Epithelial cell of proximal tubule (primary cell): ENCODE measurements around the gene RARB. TPM values are rescaled to one million over a fixed set of nuclear protein-coding genes. Genes with fewer than 3 reads are reported as not detected.

Experiments
- DNase-seq: peaks from one replicate; pipeline ENCODE4 v3.0.0-alpha.2; 2011; ENCODE audit warnings: low read depth
- H3K4me3 ChIP-seq: 2 replicates; pipeline ENCODE4 v1.5.1; 2011; ENCODE audit warnings: low read depth, mild to moderate bottlenecking, low read length
- total RNA-seq: library from RNA; depleted of rRNA; stranded (reverse); fragments of >200 nt; gene quantifications from 2 replicates; pipeline ENCODE4 v1.2.3, GENCODE V29; 2015
- TF ChIP-seq, protein P1 (sequence below): conservative IDR thresholded peaks from 2 replicates; pipeline ENCODE4 v1.5.1; 2012; ENCODE audit warnings: low read depth, mild to moderate bottlenecking, low read length

The RARB gene
- total RNA-seq, 1 donor from 2014 or later, result 4.6 TPM

DNA sequence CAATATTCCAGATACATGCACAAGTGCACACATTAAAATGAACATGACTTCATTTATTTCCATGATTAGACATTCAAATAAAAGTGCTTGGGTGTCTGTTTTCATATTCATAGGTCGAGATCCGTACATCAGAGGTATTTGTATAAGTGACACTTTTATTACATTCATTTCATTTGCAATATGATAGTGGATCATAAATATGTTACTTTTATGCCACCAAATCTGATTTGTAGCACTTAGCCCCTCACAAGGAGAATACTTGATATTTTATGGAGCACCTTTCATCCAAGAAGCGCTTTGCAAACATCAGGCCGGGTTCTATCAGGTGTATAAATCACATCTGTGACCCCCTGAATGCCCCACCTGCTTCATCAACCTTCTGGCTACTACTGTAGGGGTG lies 136.0 kb downstream of the RARB start:
- DNase-seq, result no peak
- TF ChIP-seq, protein P1, sequence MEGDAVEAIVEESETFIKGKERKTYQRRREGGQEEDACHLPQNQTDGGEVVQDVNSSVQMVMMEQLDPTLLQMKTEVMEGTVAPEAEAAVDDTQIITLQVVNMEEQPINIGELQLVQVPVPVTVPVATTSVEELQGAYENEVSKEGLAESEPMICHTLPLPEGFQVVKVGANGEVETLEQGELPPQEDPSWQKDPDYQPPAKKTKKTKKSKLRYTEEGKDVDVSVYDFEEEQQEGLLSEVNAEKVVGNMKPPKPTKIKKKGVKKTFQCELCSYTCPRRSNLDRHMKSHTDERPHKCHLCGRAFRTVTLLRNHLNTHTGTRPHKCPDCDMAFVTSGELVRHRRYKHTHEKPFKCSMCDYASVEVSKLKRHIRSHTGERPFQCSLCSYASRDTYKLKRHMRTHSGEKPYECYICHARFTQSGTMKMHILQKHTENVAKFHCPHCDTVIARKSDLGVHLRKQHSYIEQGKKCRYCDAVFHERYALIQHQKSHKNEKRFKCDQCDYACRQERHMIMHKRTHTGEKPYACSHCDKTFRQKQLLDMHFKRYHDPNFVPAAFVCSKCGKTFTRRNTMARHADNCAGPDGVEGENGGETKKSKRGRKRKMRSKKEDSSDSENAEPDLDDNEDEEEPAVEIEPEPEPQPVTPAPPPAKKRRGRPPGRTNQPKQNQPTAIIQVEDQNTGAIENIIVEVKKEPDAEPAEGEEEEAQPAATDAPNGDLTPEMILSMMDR, result no peak
- no peak overlapping the region for H3K4me3 ChIP-seq

DNA sequence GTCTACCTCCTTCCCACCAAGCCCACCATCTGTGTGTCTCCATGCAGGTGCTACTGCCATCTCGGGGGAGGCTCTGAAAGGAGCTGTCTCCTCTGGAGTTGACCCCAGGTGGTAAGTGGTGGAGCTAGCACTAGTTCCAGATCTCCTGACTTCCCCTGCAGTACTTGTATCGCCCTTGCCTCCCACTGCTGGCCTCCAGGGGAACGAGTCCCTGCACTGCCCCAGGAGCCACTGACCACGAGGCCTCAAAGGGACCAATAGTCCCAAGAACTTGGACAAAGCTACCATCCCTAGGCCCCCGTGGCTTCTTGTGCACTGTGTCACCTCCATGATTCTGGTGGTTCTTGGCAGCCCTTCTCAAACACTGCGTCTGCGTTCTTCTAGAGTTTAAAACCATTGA lies 137.7 kb downstream of the RARB start:
- H3K4me3 ChIP-seq, result no peak overlapping the region
- TF ChIP-seq, protein P1, result no peak
- no peak for DNase-seq

DNA sequence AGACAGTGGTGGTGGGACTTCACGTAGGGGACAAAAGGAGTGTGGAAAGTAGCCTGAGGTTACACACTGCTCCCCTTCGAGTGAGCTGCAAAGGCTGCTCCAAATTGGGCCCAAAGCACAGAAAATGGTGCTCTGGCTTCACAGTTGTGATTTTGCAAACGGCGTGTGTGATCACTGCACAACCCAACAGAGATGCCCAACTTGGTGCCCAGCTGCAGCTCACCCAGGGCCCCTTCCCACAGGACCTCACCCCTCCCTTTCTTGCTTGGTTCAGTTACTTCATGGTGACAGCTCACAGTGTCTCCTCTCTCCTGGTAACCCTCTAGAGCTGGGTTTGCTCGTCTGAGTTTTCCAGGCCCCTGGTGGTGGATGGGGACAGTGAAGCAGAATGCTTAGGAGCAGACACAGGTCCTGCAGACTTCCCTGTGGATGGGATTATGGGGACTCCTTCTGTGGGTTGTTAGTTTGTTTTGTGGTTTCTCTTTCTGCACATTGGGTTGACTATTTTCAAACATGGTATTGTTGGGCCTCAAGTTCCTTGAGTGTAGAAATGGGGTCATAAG lies 138.4 kb downstream of the RARB start:
- no peak for DNase-seq
- TF ChIP-seq, protein P1, result no peak
- no peak overlapping the region for H3K4me3 ChIP-seq

DNA sequence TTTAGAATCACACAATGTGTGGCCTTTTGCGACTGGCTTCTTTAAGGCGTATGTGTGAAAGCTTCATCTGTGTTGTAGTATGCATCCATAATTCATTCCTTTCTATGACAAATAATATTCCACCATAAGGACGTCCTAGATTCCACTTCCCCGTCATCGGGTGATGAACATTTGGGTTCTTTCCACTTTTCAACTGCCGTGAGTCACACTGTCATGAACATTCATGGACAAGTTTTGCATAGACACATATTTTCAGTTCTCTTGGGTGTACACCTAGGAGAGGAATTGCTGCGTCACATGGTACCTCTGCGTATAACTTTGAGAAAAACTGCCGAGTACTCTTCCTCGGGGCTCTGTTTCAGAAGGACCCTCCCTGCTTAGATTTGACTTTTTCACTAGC lies 139.3 kb downstream of the RARB start:
- TF ChIP-seq, protein P1, result no peak
- no peak for DNase-seq

DNA sequence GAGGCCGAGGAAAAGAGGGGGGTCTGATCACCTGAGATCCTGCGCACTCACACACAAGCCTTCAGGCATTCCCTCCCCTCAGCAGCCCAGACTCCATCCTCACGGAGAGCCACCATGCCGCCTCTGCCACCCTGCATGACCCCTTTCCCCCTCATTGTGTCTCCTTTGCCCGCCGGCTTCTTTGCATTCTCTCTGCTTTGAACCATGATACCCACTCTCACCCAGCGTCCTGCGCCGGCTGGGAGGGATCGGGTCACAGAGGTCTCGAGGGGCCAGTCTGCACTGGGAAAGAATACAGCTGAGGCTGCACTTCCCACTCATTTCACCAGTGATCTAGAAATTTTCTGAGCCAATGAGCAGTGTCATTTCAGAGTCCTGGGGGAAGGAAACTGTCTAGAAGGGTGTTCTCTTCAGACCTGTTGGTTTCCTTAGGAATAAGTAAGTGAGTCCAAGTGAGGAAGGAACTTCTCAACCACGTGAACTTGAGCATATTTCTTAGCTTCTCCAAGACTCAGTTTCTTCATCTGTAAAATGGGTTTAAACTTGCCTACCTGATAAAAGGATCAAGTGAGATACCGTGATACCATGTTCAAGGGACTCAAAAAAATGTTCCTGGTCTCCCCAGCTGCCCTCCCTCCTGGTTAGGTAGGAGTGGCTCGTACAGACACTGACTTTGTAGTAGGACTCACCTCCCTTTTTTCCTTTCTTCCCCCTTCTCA lies 139.9 kb downstream of the RARB start:
- TF ChIP-seq, protein P1, result no peak
- DNase-seq, result no peak
- no peak overlapping the region for H3K4me3 ChIP-seq

More for the DNA sequence above, 139.3 kb downstream of the RARB start:
- no peak overlapping the region for H3K4me3 ChIP-seq

DNA sequence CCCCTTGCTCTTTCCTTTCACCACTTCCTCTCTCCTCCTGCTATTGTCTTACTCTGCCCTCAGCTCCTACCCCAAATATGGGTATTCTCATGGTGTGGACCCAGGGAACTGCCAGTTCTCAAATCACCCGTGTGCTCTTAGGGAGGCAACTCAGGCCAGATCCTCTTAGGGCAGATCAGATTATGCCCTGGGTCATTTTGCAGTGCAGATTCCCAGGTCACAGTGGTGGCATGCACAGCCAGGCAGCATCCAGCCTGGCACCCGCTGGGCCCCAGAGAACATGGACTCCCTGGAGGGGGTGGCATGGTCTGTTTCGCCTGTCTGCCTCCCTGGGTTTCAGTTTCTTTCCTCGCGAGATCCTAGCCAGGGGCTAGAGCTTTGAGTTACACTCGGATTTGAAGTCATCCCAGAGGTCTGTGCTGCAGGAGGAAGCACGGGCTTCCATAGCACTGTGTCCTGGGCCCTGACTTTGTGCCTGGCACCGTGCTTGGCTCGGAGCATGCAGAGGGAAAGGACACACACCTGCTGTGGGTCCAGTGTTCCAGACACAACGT lies 140.5 kb downstream of the RARB start:
- H3K4me3 ChIP-seq, result no peak overlapping the region

More for the DNA sequence above, 140.5 kb downstream of the RARB start:
- no peak for DNase-seq
- TF ChIP-seq, protein P1, result no peak
